Uterus (tissue), 4 donors: ENCODE data around the gene FBLN2. TPM values are rescaled to one million over a fixed set of nuclear protein-coding genes. Genes with fewer than 3 reads are reported as not detected.

Source experiments
- DNase-seq, 2 donors: peaks; one replicate each; pipeline ENCODE4 v3.0.0-alpha.2; 2019 to 2020
- H3K27ac ChIP-seq, 2 donors: fragments of 200-600 bp; sonication (generic); 1 replicate in 1 of 2; 2 replicates in 1 of 2; pipeline ENCODE4 v1.5.1; 2016 to 2018
- H3K27me3 ChIP-seq, 2 donors: fragments of 200-600 bp; sonication (generic); one replicate each; pipeline ENCODE4 v1.5.1; 2018 to 2019; ENCODE audit warnings: control low read depth in 1 of 2
- H3K36me3 ChIP-seq, 2 donors: fragments of 200-600 bp; sonication (generic); one replicate each; pipeline ENCODE4 v1.5.1; 2019; ENCODE audit warnings: control low read depth in 1 of 2
- H3K4me1 ChIP-seq, 2 donors: fragments of 200-600 bp; sonication (generic); one replicate each; pipeline ENCODE4 v1.5.1; 2018 to 2019; ENCODE audit warnings: control low read depth in 1 of 2
- H3K4me3 ChIP-seq, 2 donors: fragments of 200-600 bp; sonication (generic); 1 replicate in 1 of 2; 2 replicates in 1 of 2; pipeline ENCODE4 v1.5.1; 2018 to 2019; ENCODE audit warnings: mild to moderate bottlenecking in 1 of 2
- H3K9me3 ChIP-seq, 2 donors: fragments of 200-600 bp; sonication (generic); one replicate each; pipeline ENCODE4 v1.5.1; 2019; ENCODE audit warnings: control low read depth in 1 of 2
- POLR2A ChIP-seq, 2 donors: fragments of 450-650 bp; IDR thresholded peaks; one replicate each; pipeline ENCODE4 v1.6.1; 2016; ENCODE audit warnings: antibody characterized with exemption in 2 of 2, mild to moderate bottlenecking in 1 of 2, moderate library complexity in 1 of 2
- intact Hi-C: fragments of 100-400 bp; cut with DNase I; formaldehyde crosslinking; loops from one replicate; pipeline ENCODE4 v1.15.1; 2023; ENCODE audit warnings: low total_unique reads
- total RNA-seq, 4 donors: library from RNA; depleted of rRNA in 3 of 4; stranded (reverse); fragments of >200 nt in 3 of 4; gene quantifications; one replicate each; pipeline versions ENCODE4 v1.1.0 to v1.2.4, GENCODE V29; 2014 to 2023
- TF ChIP-seq, protein P1 (sequence below), 4 experiments: fragments of 200-600 bp in 2 of 4; fragments of 450-650 bp in 2 of 4; sonication (generic) in 2 of 4; IDR thresholded peaks; one replicate each; pipeline ENCODE4 v1.5.1; 2016 to 2019; ENCODE audit warnings: antibody characterized with exemption in 4 of 4, mild to moderate bottlenecking in 2 of 4, moderate library complexity in 1 of 4
- donor health status: DM: yes; HTN: yes; CAD: no.

The FBLN2 gene
- total RNA-seq, 4 donors from 2014 or later = 39.2 to 217 (median 48.6) TPM

DNA sequence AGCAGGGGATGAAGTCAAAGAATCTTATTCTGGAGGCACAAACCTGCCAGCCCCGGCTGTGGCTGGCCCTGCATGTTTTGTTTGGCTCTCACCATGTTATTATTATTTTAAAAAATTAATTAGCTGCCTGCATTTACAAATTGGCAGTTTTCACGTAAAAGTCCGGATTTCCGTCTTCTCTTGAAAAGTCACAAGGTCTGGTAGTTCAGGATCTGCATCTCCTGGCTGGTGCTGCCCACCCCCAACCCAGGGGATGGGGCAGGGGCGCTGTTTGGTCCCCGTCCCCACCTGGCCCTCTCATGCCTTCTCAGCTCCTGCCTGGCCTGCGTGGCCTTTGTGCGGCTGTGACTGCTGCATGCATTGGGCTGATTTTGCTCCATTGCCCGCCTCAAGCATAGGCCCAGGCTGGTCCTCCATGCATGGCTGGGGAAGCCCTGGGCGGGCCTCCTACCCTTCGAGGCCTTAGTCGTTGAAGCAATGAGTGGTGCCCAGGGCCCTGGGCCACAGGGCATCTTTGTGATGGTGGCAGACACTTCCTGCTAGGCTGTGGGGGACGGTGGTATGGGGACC lies 2.0 kb downstream of the FBLN2 start:
- TF ChIP-seq, protein P1, sequence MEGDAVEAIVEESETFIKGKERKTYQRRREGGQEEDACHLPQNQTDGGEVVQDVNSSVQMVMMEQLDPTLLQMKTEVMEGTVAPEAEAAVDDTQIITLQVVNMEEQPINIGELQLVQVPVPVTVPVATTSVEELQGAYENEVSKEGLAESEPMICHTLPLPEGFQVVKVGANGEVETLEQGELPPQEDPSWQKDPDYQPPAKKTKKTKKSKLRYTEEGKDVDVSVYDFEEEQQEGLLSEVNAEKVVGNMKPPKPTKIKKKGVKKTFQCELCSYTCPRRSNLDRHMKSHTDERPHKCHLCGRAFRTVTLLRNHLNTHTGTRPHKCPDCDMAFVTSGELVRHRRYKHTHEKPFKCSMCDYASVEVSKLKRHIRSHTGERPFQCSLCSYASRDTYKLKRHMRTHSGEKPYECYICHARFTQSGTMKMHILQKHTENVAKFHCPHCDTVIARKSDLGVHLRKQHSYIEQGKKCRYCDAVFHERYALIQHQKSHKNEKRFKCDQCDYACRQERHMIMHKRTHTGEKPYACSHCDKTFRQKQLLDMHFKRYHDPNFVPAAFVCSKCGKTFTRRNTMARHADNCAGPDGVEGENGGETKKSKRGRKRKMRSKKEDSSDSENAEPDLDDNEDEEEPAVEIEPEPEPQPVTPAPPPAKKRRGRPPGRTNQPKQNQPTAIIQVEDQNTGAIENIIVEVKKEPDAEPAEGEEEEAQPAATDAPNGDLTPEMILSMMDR (IDR thresholded peaks at IDR 0.05) = no peak
- TF ChIP-seq POLR2A (IDR thresholded peaks at IDR 0.05) = no peak
- H3K4me3 ChIP-seq = no peak overlapping the region
- intact Hi-C loops = no loop called here

DNA sequence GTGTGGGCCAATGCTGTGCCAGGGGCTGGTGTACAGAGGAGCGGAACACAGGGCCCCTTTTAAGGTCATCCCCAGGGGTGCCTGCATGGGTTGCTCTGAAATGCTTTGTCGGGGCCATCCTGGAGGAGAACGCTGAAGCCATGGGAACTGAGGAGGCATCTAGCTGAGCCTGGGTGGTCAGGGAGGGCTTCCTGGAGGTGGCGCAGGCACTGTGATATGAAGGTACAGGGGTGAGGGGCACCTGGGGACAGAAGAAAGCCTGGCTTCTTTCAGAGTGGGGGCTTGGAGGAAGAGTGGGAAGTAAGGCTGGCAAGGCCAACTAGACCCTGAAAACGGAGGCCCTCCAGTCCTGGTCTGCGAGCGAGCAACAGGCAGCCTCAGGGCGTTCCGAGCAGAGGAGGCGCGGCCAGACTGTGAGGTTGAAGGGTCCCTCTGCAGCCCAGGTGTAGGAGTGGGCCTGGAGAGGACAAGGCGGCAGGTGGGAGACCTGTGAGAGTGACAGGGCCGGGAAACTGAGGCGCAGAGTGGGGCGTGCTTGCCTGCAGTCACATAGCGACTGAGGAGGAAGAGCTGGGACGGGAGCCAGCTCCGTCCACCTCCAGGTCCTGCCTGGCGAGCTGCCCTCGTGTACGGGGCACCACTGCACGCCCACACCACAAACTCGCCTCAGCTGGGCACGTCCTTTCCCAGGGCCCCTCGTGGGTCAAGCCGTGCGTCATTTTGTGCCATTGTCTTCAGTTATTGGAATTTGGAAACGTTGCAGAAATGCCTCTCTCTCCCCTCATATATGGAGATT lies 4.1 kb downstream of the FBLN2 start:
- H3K27me3 ChIP-seq = no peaks in the 10 kb centered on the region
- H3K4me3 ChIP-seq = no peak overlapping the region
- no peaks in the 10 kb centered on the region for H3K36me3 ChIP-seq
- peaks cover 0 to under 1% of the 10 kb centered on the region in 2 donors for H3K4me1 ChIP-seq
- no peaks in the 10 kb centered on the region for H3K9me3 ChIP-seq
- no peak overlapping the region for H3K27ac ChIP-seq
- intact Hi-C loops = no loop called here
- no peak for TF ChIP-seq POLR2A (IDR thresholded peaks at IDR 0.05)
- no peak for DNase-seq

More for the DNA sequence above, 2.0 kb downstream of the FBLN2 start:
- no peaks in the 10 kb centered on the region for H3K27me3 ChIP-seq
- H3K27ac ChIP-seq = peak overlapping the region in 1 of 2 donors; percentile 60
- H3K4me1 ChIP-seq = peaks cover 0 to 4% of the 10 kb centered on the region in 2 donors
- H3K9me3 ChIP-seq = no peaks in the 10 kb centered on the region
- H3K36me3 ChIP-seq = no peaks in the 10 kb centered on the region
- DNase-seq = no peak

DNA sequence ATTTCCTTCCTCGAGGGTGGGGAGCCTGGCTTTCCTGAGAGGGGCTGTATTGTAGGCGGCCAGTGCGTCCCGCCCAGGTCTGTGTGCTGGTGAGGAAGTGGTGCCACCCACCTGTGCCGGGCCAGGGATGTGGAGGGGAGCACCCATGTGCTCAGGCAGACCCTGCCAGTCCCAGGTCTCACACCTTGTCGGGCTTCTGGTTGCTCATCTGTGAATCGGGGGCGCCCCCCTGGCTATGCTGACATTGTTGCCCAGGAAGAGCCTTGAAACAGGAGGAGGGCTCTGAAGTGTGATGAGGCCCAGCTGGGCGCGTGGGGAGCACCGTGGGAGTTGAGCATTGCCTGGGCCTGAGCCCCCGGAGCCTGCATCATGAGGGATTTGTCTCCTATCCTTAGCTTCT lies 4.8 kb downstream of the FBLN2 start:
- intact Hi-C loops = no loop called here
- Histone ChIP-seq H3K36me3 (no peaks in the 10 kb centered on the region), H3K27me3 (no peaks in the 10 kb centered on the region), H3K4me3 (no peak overlapping the region), H3K27ac (no peak overlapping the region), H3K9me3 (no peaks in the 10 kb centered on the region), H3K4me1 (no peaks in the 10 kb centered on the region)
- DNase-seq = no peak
- TF ChIP-seq, protein P1 (IDR thresholded peaks at IDR 0.05) = no peak
- no peak for TF ChIP-seq POLR2A (IDR thresholded peaks at IDR 0.05)

DNA sequence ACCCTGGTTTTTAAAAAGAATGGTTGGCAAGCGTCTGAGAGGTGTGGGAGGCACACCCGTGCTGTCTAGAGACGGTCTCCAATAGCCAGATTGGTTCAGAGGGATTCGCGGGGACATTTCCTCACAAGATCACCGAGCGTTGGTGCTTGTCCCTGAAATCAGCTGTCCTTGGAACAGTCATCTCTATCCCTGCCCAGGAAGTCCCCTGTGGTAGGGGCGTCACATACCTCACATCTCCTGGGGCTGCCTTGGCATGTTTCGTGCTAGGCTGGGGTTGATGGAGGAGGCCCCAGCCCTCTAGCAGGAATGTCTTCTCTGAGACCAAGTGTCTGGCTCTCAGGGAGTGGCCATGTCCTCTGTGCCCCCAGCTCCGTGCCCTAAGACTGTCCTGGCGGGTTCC lies 6.8 kb downstream of the FBLN2 start:
- H3K27me3 ChIP-seq = no peaks in the 10 kb centered on the region
- no peak for DNase-seq
- H3K27ac ChIP-seq = no peak overlapping the region
- H3K36me3 ChIP-seq = no peaks in the 10 kb centered on the region
- H3K4me3 ChIP-seq = no peak overlapping the region
- no peak for TF ChIP-seq POLR2A (IDR thresholded peaks at IDR 0.05)
- TF ChIP-seq, protein P1 (IDR thresholded peaks at IDR 0.05) = no peak
- H3K4me1 ChIP-seq = no peaks in the 10 kb centered on the region
- H3K9me3 ChIP-seq = no peaks in the 10 kb centered on the region
- intact Hi-C loops = no loop called here

DNA sequence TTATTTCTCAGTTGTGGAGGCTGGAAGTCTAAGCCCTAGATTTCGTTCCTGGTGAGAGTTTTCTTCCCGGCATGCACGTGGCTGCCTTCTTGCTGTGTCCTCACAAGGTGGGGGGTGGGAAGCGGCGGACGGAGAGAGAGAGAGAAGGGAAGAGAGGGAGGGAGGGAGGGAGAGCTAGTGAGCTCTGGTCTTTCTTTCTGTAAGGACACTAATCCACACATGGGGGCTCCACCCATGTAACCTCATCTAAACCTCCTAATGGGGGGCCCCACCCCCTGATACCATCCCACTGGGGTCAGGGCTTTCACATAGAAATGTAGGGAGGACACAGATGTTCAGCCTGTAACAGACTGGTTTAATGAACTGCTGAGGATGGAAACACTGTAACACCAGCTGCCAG lies 7.3 kb downstream of the FBLN2 start:
- no peaks in the 10 kb centered on the region for H3K36me3 ChIP-seq
- no peak overlapping the region for H3K27ac ChIP-seq
- no peak overlapping the region for H3K4me3 ChIP-seq
- TF ChIP-seq, protein P1 (IDR thresholded peaks at IDR 0.05) = no peak
- no peak for TF ChIP-seq POLR2A (IDR thresholded peaks at IDR 0.05)
- H3K27me3 ChIP-seq = no peaks in the 10 kb centered on the region
- H3K9me3 ChIP-seq = no peaks in the 10 kb centered on the region
- H3K4me1 ChIP-seq = no peaks in the 10 kb centered on the region
- intact Hi-C loops = no loop called here
- no peak for DNase-seq
